Neuron (in vitro differentiated cells): ENCODE results near the gene NT5DC2.

Source experiments
- H2AFZ ChIP-seq: one replicate; pipeline ENCODE4 v1.6.1; 2013; ENCODE audit warnings: low read depth, mild to moderate bottlenecking, inconsistent platforms, low read length, moderate library complexity
- H3K27me3 ChIP-seq: one replicate; pipeline ENCODE4 v1.6.1; 2013; ENCODE audit warnings: low read length; ENCODE audit not compliant: insufficient read depth
- H3K36me3 ChIP-seq: one replicate; pipeline ENCODE4 v1.6.1; 2013; ENCODE audit warnings: low read length; ENCODE audit not compliant: insufficient read depth
- H3K4me1 ChIP-seq: one replicate; pipeline ENCODE4 v1.6.1; 2013; ENCODE audit warnings: low read length; ENCODE audit not compliant: insufficient read depth
- H3K4me3 ChIP-seq: 2 replicates; pipeline ENCODE4 v1.5.1; 2013; ENCODE audit warnings: mild to moderate bottlenecking, low read length, moderate library complexity
- H3K9me3 ChIP-seq: one replicate; pipeline ENCODE4 v1.6.1; 2013; ENCODE audit warnings: low read length

Gene NT5DC2

GRCh38 chr3:52551118-52551517 lies 17.5 kb upstream of the NT5DC2 start:
- H2AFZ ChIP-seq = no peak overlapping the region
- H3K36me3 ChIP-seq = peaks cover 81% of the 10 kb centered on the region
- no peaks in the 10 kb centered on the region for H3K4me1 ChIP-seq
- no peaks in the 10 kb centered on the region for H3K27me3 ChIP-seq
- no peaks in the 10 kb centered on the region for H3K9me3 ChIP-seq
- H3K4me3 ChIP-seq = no peak overlapping the region

- no peaks in the 10 kb centered on the region for H3K4me1 ChIP-seq
- no peak overlapping the region for H2AFZ ChIP-seq
- H3K27me3 ChIP-seq = no peaks in the 10 kb centered on the region
- H3K9me3 ChIP-seq = no peaks in the 10 kb centered on the region
- no peak overlapping the region for H3K4me3 ChIP-seq
- H3K36me3 ChIP-seq = peaks cover 65% of the 10 kb centered on the region
Observed at GRCh38 chr3:52547143-52547542, 13.5 kb upstream of the NT5DC2 start.

- H3K4me3 ChIP-seq = no peak overlapping the region
- peaks cover 61% of the 10 kb centered on the region for H3K36me3 ChIP-seq
- H3K9me3 ChIP-seq = no peaks in the 10 kb centered on the region
- no peaks in the 10 kb centered on the region for H3K4me1 ChIP-seq
- H2AFZ ChIP-seq = no peak overlapping the region
- no peaks in the 10 kb centered on the region for H3K27me3 ChIP-seq
Observed at GRCh38 chr3:52546111-52546901, 12.6 kb upstream of the NT5DC2 start.

GRCh38 chr3:52544937-52545336 lies 11.3 kb upstream of the NT5DC2 start:
- Histone ChIP-seq H2AFZ (no peak overlapping the region), H3K36me3 (peaks cover 56% of the 10 kb centered on the region), H3K4me3 (no peak overlapping the region), H3K4me1 (no peaks in the 10 kb centered on the region), H3K27me3 (no peaks in the 10 kb centered on the region), H3K9me3 (no peaks in the 10 kb centered on the region)

GRCh38 chr3:52541050-52541449 lies 7.4 kb upstream of the NT5DC2 start:
- peaks cover 28% of the 10 kb centered on the region for H3K36me3 ChIP-seq
- H2AFZ ChIP-seq = no peak overlapping the region
- no peaks in the 10 kb centered on the region for H3K9me3 ChIP-seq
- H3K27me3 ChIP-seq = no peaks in the 10 kb centered on the region
- peaks cover 13% of the 10 kb centered on the region for H3K4me1 ChIP-seq
- H3K4me3 ChIP-seq = no peak overlapping the region

- Histone ChIP-seq H3K4me3 (no peak overlapping the region), H2AFZ (no peak overlapping the region), H3K36me3 (peaks cover 19% of the 10 kb centered on the region), H3K27me3 (no peaks in the 10 kb centered on the region), H3K9me3 (no peaks in the 10 kb centered on the region), H3K4me1 (peaks cover 17% of the 10 kb centered on the region)
Observed at GRCh38 chr3:52539010-52539653, 5.5 kb upstream of the NT5DC2 start.

- no peak overlapping the region for H2AFZ ChIP-seq
- H3K9me3 ChIP-seq = no peaks in the 10 kb centered on the region
- H3K4me3 ChIP-seq = peak overlapping the region; percentile 56
- no peaks in the 10 kb centered on the region for H3K27me3 ChIP-seq
- H3K36me3 ChIP-seq = peaks cover 14% of the 10 kb centered on the region
- H3K4me1 ChIP-seq = peaks cover 17% of the 10 kb centered on the region
Observed at GRCh38 chr3:52537726-52538421, 4.2 kb upstream of the NT5DC2 start.

- H3K27me3 ChIP-seq = no peaks in the 10 kb centered on the region
- peaks cover 19% of the 10 kb centered on the region for H3K4me1 ChIP-seq
- H2AFZ ChIP-seq = no peak overlapping the region
- H3K36me3 ChIP-seq = peaks cover 14% of the 10 kb centered on the region
- no peaks in the 10 kb centered on the region for H3K9me3 ChIP-seq
- H3K4me3 ChIP-seq = peak overlapping the region; percentile 56
Observed at GRCh38 chr3:52537165-52537620, 3.5 kb upstream of the NT5DC2 start.

- Histone ChIP-seq H2AFZ (peak within 1 kb of the TSS; percentile 14), H3K4me1 (peaks cover 20% of the 10 kb centered on the region), H3K36me3 (peaks cover 14% of the 10 kb centered on the region), H3K9me3 (no peaks in the 10 kb centered on the region), H3K4me3 (peak within 1 kb of the TSS; percentile 56), H3K27me3 (no peaks in the 10 kb centered on the region)
Observed at GRCh38 chr3:52536369-52537164, 2.9 kb upstream of the NT5DC2 start, which contains the start of gene UQCC5. TSS of gene UQCC5 (plus strand) at chr3:52536605. CDS start at chr3:52536756, 151 bp downstream.

- Histone ChIP-seq H3K4me3 (no peak overlapping the region), H2AFZ (no peak overlapping the region), H3K4me1 (peaks cover 20% of the 10 kb centered on the region), H3K27me3 (no peaks in the 10 kb centered on the region), H3K9me3 (no peaks in the 10 kb centered on the region), H3K36me3 (peaks cover 10% of the 10 kb centered on the region)
Observed at GRCh38 chr3:52536112-52536368, 2.4 kb upstream of the NT5DC2 start.

- peaks cover 20% of the 10 kb centered on the region for H3K4me1 ChIP-seq
- no peaks in the 10 kb centered on the region for H3K27me3 ChIP-seq
- H3K36me3 ChIP-seq = peaks cover 6% of the 10 kb centered on the region
- H3K9me3 ChIP-seq = no peaks in the 10 kb centered on the region
- H2AFZ ChIP-seq = no peak overlapping the region
- H3K4me3 ChIP-seq = no peak overlapping the region
Observed at GRCh38 chr3:52535411-52536111, 1.9 kb upstream of the NT5DC2 start.
